ENCODE results near the gene NUDT3.
"Not testable (repeated sequence)": the region's sequence is repeated elsewhere in the genome, so short reads cannot be mapped to it uniquely, and the experiment has no call there.

The NUDT3 gene

GRCh38 chr6:34343806-34344205, 48.7 kb downstream of the NUDT3 start:
- no peak for DNase-seq (ENCODE audit: low spot score)

DNA sequence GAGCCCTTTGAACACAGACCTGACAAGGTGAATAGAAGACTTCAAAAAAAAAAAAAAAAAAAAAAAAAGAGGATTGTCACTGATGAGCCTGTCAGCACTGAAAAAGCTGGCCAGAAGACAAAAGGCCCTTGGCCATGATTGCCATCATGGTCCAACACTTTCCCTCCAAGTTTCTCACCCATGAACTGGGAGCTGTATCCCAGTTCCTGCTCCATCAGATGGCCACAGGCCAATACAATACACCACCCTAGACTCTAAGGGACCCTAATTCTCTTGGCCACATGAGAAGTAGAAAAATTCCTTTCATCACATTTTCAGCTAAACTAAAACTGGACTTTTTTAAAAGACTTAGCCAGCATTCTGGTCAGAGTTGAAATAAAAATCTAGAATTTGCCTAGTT, 50.2 kb downstream of the NUDT3 start:
- no peak for DNase-seq (ENCODE audit: low spot score)

DNA sequence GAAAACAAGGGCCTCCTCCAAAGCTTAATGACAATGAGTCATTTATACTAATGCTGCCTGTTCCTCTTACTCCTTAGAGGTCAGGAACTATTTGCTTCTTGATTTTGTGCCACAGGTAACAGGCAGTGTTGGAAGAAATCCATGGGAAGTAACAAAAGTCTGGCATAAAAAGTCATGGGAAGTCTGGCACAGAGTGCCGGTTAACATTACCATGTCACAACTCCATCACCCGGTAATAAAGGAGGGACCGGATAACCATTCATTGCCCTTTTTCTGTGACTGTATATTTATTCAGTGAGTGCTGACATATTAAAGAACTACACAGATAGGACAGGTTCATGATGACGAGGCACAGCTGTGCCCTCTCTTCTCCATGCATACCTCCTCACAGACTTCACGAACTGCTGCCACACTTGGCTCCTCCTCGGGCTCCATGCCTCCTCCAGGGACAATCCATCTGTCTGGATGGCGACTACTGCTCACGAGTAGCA, 50.9 kb downstream of the NUDT3 start:
- DNase-seq (ENCODE audit: low spot score) = no peak

GRCh38 chr6:34340906-34341480, 51.5 kb downstream of the NUDT3 start:
- DNase-seq (ENCODE audit: low spot score) = no peak

DNA sequence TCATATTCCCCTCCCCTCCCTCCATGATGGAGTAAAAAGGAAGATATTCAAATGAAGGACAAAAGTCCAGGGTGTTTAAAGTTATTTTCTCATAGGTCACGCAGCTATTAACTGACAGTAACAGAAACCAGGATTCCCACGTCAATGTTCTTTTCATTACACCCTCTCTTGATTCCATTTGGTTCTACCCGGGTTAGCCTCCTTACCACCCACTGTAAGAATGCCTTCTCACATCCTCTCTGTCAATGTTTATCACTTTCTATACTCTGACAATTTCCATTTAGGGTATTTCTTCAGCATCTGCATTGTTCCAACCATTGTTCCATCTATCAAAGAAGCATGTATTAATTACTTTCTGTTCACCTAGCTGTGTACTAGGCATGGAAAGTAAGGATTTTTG, 52.1 kb downstream of the NUDT3 start:
- DNase-seq (ENCODE audit: low spot score) = no peak

DNA sequence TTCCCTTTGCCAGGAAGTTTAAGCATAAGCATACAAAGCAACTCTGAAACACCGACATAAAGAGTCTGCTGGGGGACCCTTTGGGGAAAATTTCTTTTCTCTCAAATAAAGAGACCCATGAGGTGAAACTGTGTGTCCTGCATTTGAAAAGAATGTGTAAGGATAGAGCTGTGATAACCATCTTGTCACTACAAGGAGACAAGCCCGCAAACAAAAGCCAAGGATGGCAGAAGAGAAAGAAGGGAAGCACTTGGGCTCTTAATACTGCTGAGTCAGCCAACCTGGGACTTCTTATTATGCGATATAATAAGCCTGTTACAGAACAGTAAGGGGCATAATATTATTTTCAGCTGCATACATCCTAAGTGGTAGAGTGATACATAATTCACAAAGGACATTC, 52.5 kb downstream of the NUDT3 start:
- DNase-seq (ENCODE audit: low spot score) = no peak

- DNase-seq (ENCODE audit: low spot score) = no peak
These were observed 53.0 kb downstream of the NUDT3 start for GRCh38 chr6:34339432-34339831.

DNA sequence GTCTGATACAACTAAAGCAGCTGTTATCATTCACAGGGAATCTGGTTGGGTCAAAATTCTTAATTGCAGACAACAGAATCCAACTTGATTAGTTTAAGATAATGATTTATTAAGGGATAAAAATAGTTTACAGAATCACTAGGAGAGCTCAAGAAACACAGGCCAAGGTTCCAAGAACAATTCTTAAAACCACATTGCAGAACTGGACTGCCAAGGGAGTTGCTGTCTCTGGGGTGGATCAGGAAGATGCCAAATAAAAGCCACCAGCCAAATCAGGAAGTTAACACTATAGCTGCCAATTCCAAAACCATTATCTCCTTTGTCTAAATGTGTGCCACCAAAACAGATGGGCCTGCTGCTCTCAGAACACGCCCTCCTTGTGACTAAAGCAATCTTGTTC, 53.7 kb downstream of the NUDT3 start:
- no peak for DNase-seq (ENCODE audit: low spot score)

- DNase-seq (ENCODE audit: low spot score) = no peak
These were observed 54.1 kb downstream of the NUDT3 start for GRCh38 chr6:34338377-34338776.

- no peak for DNase-seq (ENCODE audit: low spot score)
These were observed 57.6 kb downstream of the NUDT3 start for GRCh38 chr6:34334796-34335416.

DNA sequence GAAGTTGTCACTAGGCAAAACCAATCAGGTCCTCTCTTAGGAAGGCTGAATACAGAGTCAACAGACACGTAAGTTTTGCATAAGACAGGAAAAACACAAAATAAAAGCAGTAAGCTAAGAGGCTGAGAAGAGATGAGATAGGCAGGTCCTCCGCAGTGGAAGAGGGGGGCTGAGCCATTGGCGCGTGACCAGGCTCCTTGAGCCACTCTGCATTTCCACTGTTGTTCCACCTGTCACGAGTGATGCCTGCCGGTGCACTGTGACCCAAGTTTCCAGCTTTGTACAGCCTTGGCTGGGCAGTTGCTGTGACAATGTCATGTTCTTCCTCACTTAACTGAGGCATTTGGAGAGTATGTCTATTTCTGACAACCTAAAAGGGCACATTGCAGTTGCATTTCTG, 58.6 kb downstream of the NUDT3 start:
- no peak for DNase-seq (ENCODE audit: low spot score)

DNA sequence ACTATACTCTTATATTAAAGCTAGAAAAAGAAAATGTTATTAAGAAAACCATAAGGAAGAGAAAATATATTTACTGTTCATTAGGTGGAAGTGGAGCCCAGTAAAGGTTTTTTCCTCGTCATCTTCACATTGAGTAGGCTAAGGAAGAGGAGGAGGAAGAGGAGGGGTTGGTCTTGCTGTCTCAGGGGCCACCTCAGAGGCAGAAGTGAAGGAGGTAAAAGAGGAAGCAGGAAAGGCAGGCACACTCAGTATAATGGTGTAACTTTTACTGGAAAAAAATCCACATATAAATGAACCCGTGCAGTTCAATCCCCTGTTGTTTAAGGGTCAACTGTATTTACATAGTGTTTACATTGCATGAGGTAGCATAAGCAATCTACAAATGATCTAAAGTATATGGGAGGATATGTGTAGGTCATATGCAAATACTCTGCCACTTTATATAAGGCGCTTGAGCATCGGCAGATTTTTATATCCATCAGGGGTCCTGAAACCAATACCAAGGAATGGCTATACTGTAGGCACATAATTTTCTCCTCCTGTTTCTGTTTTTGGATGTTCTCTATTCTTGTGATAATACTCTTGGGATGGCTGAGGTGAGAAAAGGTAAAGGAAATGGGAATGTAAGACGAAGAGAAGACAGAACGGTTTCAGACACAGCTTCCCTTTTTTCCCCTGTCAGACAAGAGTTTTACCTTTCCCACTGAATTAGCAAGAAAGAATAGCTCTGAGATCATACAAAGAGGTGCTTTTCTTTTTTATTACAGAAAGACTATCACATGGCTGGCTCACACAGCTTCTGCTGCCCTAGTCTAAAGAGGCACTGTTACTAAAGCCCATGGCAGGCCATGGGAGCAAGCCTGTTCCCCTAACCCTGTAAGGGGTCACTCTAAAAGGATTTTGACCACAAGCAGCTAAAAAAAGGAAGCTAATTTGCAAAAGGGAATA, 59.9 kb downstream of the NUDT3 start:
- DNase-seq (ENCODE audit: low spot score) = no peak

DNA sequence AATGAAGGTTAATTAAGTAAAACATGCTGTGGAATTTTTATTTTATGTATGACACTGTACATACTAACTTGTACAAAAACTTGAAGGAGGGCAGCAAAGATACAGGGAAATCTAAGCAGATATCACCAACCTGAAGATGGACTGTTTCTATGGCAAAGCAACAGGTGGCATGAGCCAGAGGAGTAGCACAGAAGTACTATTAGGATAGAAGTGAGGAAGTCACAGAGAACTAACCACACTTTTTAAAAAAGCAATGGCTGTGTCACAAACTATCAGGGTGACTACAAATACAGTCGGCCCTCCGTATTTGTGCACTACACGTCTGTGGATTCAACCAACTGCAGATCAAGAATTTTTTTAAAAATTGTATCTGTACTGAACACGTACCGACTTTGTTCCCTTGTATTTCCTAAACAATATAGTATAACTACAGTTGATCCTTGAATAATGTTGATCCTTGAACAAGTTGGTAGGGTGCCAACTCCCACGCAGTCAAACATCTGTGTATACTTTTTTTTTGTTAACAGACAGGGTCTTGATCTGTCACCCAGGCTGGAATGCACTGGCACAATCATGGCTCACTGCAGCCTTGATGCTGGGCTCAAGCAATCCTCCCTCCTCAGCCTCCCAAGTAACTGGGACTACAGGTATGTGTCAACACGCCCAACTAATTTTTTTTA, 61.0 kb downstream of the NUDT3 start:
- DNase-seq (ENCODE audit: low spot score) = no peak

GRCh38 chr6:34329814-34330213, 62.7 kb downstream of the NUDT3 start:
- DNase-seq (ENCODE audit: low spot score) = not testable (repeated sequence)

DNA sequence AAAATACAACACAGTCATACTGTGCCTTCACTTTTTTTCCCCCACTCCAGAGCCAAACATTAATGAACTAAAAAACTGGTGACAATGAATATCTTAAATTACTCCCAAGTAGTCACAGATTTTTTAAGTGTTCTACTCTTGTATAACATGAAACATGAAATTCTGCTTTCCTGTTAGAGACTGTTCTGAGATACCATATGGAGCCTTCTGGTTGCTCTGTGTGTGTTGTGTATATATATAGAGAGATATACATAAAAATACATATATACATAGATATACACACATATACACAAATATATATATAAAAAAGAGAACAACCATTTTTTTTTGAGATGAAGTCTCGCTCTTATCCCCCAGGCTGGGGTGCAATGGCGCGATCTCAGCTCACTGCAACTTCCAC, 63.5 kb downstream of the NUDT3 start:
- no peak for DNase-seq (ENCODE audit: low spot score)

DNA sequence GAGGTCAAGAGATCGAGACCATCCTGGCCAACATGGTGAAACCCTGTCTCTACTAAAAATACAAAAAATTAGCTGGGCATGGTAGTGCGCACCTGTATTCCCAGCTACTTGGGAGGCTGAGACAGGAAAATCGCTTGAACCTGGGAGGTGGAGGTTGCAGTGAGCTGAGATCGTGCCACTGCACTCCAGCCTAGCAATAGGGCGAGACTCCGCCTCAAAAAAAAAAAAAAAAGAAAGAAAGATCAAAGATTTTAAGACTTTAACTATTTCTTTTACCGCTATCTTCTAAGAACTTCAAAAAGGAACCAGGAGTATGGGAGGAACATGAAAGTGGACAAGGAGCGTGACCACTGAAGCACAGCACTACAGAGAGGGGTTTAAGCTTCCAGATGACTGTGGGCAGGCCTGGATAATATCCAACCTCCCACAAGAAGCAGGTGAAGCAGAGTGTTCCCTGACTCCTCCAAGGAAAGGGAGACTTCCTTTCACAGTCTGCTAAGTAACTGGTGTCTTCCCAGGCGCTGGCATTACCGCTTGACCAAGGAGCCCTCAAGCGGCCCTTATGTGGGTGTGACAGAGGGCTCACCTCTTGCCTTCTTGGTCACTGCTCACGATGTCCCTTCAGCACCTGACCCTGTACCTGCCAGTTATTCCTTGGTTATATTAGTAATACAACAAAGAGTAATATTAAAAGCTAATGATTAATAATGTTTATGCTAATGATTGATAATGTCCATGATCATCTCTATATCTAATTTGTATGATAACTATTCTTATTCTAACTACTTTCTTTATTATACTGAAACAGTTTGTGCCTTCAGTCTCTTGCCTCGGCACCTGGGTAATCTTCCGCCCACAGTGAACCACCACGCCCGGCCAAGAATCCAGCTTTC, 64.9 kb downstream of the NUDT3 start:
- not testable (repeated sequence) for DNase-seq (ENCODE audit: low spot score)

DNA sequence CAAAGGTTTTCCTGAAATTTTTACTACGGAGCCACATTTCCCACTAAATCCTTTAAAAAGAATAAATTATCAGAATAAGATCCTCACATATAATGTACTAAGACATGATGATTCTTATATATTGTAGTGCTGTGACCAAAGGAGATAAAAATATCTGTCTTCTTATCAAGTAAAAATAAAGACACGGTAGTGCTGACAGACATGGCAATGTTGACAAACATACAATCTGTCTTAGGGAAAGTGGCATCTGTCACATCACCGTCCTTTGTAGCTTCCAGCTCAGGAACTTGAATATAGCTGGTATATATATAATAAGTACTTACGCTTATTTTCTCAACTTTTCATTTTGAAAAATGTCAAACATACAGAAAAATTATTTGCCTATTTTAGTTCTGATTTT, 66.8 kb downstream of the NUDT3 start:
- no peak for DNase-seq (ENCODE audit: low spot score)

DNA sequence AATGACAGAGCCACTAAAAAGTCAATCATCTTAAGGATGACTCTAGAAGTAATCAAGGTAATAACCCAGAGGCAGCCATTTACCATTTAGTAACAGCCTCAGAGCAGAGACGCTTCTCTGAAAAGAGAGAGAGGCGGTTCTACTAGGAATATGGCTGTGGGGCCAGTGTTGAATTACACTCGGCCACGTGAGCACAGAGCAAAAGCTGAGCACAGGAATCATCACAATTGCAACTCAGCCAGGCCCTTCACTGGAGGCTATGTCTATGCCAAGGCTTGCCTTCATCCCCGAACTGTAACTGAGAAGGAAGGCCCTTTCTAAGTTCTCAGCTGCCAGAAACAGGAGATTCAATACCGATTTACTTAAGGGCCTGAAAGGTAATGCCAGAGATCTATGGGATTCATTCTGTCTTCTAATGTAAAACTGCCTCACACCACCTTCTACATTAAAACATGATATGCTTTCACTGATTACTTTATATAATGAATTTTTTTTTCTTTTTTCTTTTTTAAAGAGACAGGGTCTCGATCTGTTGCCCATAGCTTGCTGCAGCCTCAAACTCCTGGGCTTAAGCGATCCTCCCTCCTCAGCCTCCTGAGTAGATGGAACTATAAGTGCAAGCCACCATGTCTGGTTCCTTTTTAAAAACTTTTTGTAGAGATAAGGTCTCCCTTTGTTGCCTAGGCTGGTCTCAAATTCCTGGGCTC, 67.6 kb downstream of the NUDT3 start:
- peak; percentile 53 for DNase-seq (ENCODE audit: low spot score)

- DNase-seq (ENCODE audit: low spot score) = not testable (repeated sequence)
These were observed 68.2 kb downstream of the NUDT3 start for GRCh38 chr6:34324221-34324620.

DNA sequence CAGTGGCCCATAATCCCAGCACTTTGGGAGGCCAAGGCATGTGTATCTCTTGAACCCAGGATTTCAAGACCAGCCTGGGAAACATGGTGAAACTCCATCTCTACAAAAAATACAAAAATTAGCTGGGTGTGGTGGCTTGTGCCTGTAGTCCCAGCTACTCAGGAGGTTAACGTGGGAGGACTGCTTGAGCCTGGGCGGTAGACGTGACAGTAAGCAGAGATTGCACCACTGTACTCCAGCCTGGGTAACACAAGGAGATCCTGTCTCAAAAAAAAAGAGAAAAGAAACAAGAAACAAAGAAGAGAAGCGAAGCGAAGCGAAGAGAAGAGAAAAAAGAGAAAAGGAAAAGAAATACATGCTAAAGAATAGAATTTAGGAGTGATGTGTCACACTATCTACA, 69.2 kb downstream of the NUDT3 start:
- no peak for DNase-seq (ENCODE audit: low spot score)

GRCh38 chr6:34322732-34323131, 69.7 kb downstream of the NUDT3 start:
- no peak for DNase-seq (ENCODE audit: low spot score)
